Gastrocnemius medialis (tissue), 4 donors: ENCODE data around the gene MYH9. TPM values are rescaled to one million over a fixed set of nuclear protein-coding genes. Genes with fewer than 3 reads are reported as not detected.

Experiments used
- ATAC-seq, 2 donors: fragments of 150-250 bp; one replicate each; pipeline ENCODE4 v1.9.1; 2016
- DNase-seq, 2 donors: peaks; one replicate each; pipeline ENCODE4 v3.0.0-alpha.2; 2019
- H3K27ac ChIP-seq, 4 donors: fragments of 200-600 bp; sonication (generic); 1 replicate in 1 of 4; 2 replicates in 3 of 4; pipeline ENCODE4 v1.5.1; 2016 to 2018; ENCODE audit warnings: mild to moderate bottlenecking in 2 of 4, moderate library complexity in 1 of 4
- H3K27me3 ChIP-seq, 3 donors: fragments of 200-600 bp; sonication (generic) in 2 of 3; 1 replicate in 1 of 3; 2 replicates in 2 of 3; pipeline versions ENCODE4 v1.5.1 to v1.6.0; 2016 to 2019; ENCODE audit warnings: mild to moderate bottlenecking in 1 of 3, moderate library complexity in 1 of 3
- H3K36me3 ChIP-seq, 2 donors: fragments of 200-600 bp; sonication (generic) in 1 of 2; one replicate each; pipeline ENCODE4 v1.5.1; 2017 to 2018
- H3K4me1 ChIP-seq, 2 donors: fragments of 200-600 bp; sonication (generic) in 1 of 2; one replicate each; pipeline ENCODE4 v1.5.1; 2016 to 2017; ENCODE audit warnings: mild to moderate bottlenecking in 2 of 2
- H3K4me3 ChIP-seq, 4 donors: fragments of 200-600 bp; sonication (generic) in 3 of 4; 1 replicate in 1 of 4; 2 replicates in 3 of 4; pipeline ENCODE4 v1.5.1; 2016 to 2019; ENCODE audit warnings: mild to moderate bottlenecking in 2 of 4
- H3K9me3 ChIP-seq, 3 donors: fragments of 200-600 bp; sonication (generic) in 2 of 3; 1 replicate in 1 of 3; 2 replicates in 2 of 3; pipeline ENCODE4 v1.5.1; 2016 to 2019
- POLR2A ChIP-seq, 2 donors: fragments of 450-650 bp; IDR thresholded peaks; one replicate each; pipeline ENCODE4 v1.6.1; 2017; ENCODE audit warnings: antibody characterized with exemption in 2 of 2, mild to moderate bottlenecking in 2 of 2, moderate library complexity in 2 of 2
- in situ Hi-C, 4 donors: fragments of 200-750 bp; cut with MboI; loops; one replicate each; pipeline versions ENCODE4 v1.15.0 to v1.8.0; 2017; ENCODE audit warnings: low sequenced_read_pairs in 4 of 4
- intact Hi-C: fragments of 100-400 bp; cut with DNase I; formaldehyde crosslinking; loops from one replicate; pipeline ENCODE4 v1.15.1; 2023; ENCODE audit warnings: low total_unique reads
- total RNA-seq, 4 donors: library from RNA; depleted of rRNA; stranded (reverse); fragments of >200 nt; gene quantifications; one replicate each; pipeline versions ENCODE4 v1.1.0 to v1.2.3, GENCODE V29; 2016
- TF ChIP-seq, protein P1 (sequence below), 5 experiments: fragments of 450-650 bp in 3 of 5; fragments of 200-600 bp in 2 of 5; sonication (generic) in 2 of 5; IDR thresholded peaks in 4 of 5; conservative IDR thresholded peaks in 1 of 5; 1 replicate in 4 of 5; 2 replicates in 1 of 5; pipeline ENCODE4 v1.5.1; 2016 to 2019; ENCODE audit warnings: antibody characterized with exemption in 5 of 5, mild to moderate bottlenecking in 3 of 5, moderate library complexity in 3 of 5

Gene MYH9
- total RNA-seq, 4 donors from 2014 or later = 38.9 to 115 (median 104) TPM

DNA sequence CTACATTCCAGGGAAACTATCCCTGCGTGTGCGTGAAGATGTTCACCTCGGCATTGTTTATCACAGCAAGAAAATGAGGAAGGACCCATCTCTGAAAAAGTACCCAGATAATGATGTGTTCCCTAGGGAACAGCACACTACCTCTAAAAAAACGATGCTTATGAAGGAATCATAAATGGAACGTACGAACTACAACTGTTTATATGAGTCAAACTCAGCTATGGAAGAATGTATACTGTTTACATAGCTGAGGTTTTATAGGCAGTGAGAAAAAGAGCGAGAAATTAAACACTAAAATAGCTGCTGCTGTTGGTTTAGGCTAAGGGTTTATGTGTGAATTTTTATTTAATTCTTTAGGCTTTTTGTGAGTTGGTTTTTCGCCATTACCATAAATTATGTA, 85.9 kb downstream of the MYH9 start:
- no peaks in the 10 kb centered on the region for H3K4me1 ChIP-seq
- TF ChIP-seq POLR2A (IDR thresholded peaks at IDR 0.05) = no peak
- TF ChIP-seq, protein P1, sequence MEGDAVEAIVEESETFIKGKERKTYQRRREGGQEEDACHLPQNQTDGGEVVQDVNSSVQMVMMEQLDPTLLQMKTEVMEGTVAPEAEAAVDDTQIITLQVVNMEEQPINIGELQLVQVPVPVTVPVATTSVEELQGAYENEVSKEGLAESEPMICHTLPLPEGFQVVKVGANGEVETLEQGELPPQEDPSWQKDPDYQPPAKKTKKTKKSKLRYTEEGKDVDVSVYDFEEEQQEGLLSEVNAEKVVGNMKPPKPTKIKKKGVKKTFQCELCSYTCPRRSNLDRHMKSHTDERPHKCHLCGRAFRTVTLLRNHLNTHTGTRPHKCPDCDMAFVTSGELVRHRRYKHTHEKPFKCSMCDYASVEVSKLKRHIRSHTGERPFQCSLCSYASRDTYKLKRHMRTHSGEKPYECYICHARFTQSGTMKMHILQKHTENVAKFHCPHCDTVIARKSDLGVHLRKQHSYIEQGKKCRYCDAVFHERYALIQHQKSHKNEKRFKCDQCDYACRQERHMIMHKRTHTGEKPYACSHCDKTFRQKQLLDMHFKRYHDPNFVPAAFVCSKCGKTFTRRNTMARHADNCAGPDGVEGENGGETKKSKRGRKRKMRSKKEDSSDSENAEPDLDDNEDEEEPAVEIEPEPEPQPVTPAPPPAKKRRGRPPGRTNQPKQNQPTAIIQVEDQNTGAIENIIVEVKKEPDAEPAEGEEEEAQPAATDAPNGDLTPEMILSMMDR (IDR thresholded peaks at IDR 0.05 in 4 of 5, conservative IDR thresholded peaks at IDR 0.05 in 1 of 5) = no peak
- no peaks in the 10 kb centered on the region for H3K27me3 ChIP-seq
- no peak overlapping the region for H3K4me3 ChIP-seq
- intact Hi-C loops = loop anchor here (1.0 to 2.0 kb wide), 2 partner anchors 85 to 168 kb away; partner anchors contain the start of gene MYH9
- no peaks in the 10 kb centered on the region for H3K9me3 ChIP-seq
- H3K36me3 ChIP-seq = peaks cover 13 to 99% of the 10 kb centered on the region in 2 donors
- DNase-seq = no peak
- H3K27ac ChIP-seq = peak overlapping the region in 2 of 4 donors; percentile 29 to 31
- in situ Hi-C loops = no loop called here
- ATAC-seq = no peak

- Histone ChIP-seq H3K4me1 (no peaks in the 10 kb centered on the region), H3K9me3 (no peaks in the 10 kb centered on the region), H3K27ac (peak overlapping the region in 2 of 4 donors; percentile 29 to 31), H3K36me3 (peaks cover 13 to 99% of the 10 kb centered on the region in 2 donors), H3K4me3 (no peak overlapping the region), H3K27me3 (no peaks in the 10 kb centered on the region)
- in situ Hi-C loops (no loop called here), intact Hi-C loops (loop anchor here (1.0 to 2.0 kb wide), 2 partner anchors 85 to 169 kb away; partner anchors contain the start of gene MYH9)
- DNase-seq (peak in 1 of 2 donors; percentile 65), ATAC-seq (peak; percentile 59 to 83)
- no peak for TF ChIP-seq POLR2A (IDR thresholded peaks at IDR 0.05)
- TF ChIP-seq, protein P1 (IDR thresholded peaks at IDR 0.05 in 4 of 5, conservative IDR thresholded peaks at IDR 0.05 in 1 of 5) = peak; percentile 78 to 97 (median 96)
These were observed 86.4 kb downstream of the MYH9 start for GRCh38 chr22:36301384-36301828.

- Histone ChIP-seq H3K36me3 (peaks cover 12 to 99% of the 10 kb centered on the region in 2 donors), H3K4me3 (no peak overlapping the region), H3K27me3 (no peaks in the 10 kb centered on the region), H3K9me3 (no peaks in the 10 kb centered on the region), H3K4me1 (no peaks in the 10 kb centered on the region), H3K27ac (no peak overlapping the region)
- no peak for ATAC-seq
- no peak for DNase-seq
- intact Hi-C loops = loop anchor here (1.0 to 2.0 kb wide), 2 partner anchors 86 to 170 kb away; partner anchors contain the start of gene MYH9
- TF ChIP-seq, protein P1 (IDR thresholded peaks at IDR 0.05 in 4 of 5, conservative IDR thresholded peaks at IDR 0.05 in 1 of 5) = no peak
- no peak for TF ChIP-seq POLR2A (IDR thresholded peaks at IDR 0.05)
- in situ Hi-C loops = no loop called here
These were observed 87.2 kb downstream of the MYH9 start for GRCh38 chr22:36300396-36301212.

- in situ Hi-C loops (loop anchor here in 1 of 4 donors (5.0 kb wide), 1 partner anchor 177 kb away; no protein-coding TSS in a partner anchor), intact Hi-C loops (loop anchor here (2.0 kb wide), 1 partner anchor 87 kb away; the partner anchor contains the start of gene MYH9)
- Histone ChIP-seq H3K36me3 (peaks cover 11 to 99% of the 10 kb centered on the region in 2 donors), H3K9me3 (no peaks in the 10 kb centered on the region), H3K27me3 (no peaks in the 10 kb centered on the region), H3K4me3 (no peak overlapping the region), H3K27ac (peak overlapping the region in 1 of 4 donors; percentile 24), H3K4me1 (no peaks in the 10 kb centered on the region)
- TF ChIP-seq POLR2A (IDR thresholded peaks at IDR 0.05) = no peak
- TF ChIP-seq, protein P1 (IDR thresholded peaks at IDR 0.05 in 4 of 5, conservative IDR thresholded peaks at IDR 0.05 in 1 of 5) = no peak
- DNase-seq (no peak), ATAC-seq (no peak)
These were observed 87.9 kb downstream of the MYH9 start for GRCh38 chr22:36299911-36300310.
